Adrenal gland (tissue), 12 donors: Measurements from ENCODE around the gene ZNF554. TPM values are rescaled to one million over a fixed set of nuclear protein-coding genes. Genes with fewer than 3 reads are reported as not detected.

Source experiments
- DNase-seq, 7 donors: peaks; one replicate each; pipeline ENCODE4 v3.0.0-alpha.2; 2019 to 2020
- H3K27ac ChIP-seq, 5 donors: fragments of 200-600 bp; sonication (generic) in 4 of 5; 1 replicate in 3 of 5; 2 replicates in 2 of 5; pipeline versions ENCODE4 v1.5.1 to v1.8.0; 2016 to 2020; ENCODE audit warnings: mild to moderate bottlenecking in 1 of 5
- H3K27me3 ChIP-seq: fragments of 200-600 bp; 2 replicates; pipeline ENCODE4 v1.8.0; 2021
- H3K36me3 ChIP-seq, 2 donors: fragments of 200-600 bp; replicated peaks in 1 of 2; 1 replicate in 1 of 2; 2 replicates in 1 of 2; pipeline versions ENCODE4 v1.5.1 to v1.8.0; 2018 to 2022
- H3K4me1 ChIP-seq, 2 donors: fragments of 200-600 bp; replicated peaks in 1 of 2; 1 replicate in 1 of 2; 2 replicates in 1 of 2; pipeline versions ENCODE4 v1.5.1 to v1.8.0; 2018 to 2021
- H3K4me3 ChIP-seq, 4 donors: fragments of 200-600 bp; sonication (generic) in 3 of 4; one replicate each; pipeline ENCODE4 v1.5.1; 2016 to 2018
- H3K9me3 ChIP-seq, 3 donors: fragments of 200-600 bp; sonication (generic) in 1 of 3; replicated peaks in 1 of 3; 1 replicate in 2 of 3; 2 replicates in 1 of 3; pipeline versions ENCODE4 v1.5.1 to v1.8.0; 2016 to 2021
- CTCF ChIP-seq, 6 experiments: fragments of 450-650 bp in 4 of 6; fragments of 200-600 bp in 2 of 6; sonication (generic) in 1 of 6; IDR thresholded peaks; 1 replicate in 5 of 6; 2 replicates in 1 of 6; pipeline versions ENCODE4 v1.5.1 to v1.8.0; 2016 to 2021; ENCODE audit warnings: antibody characterized with exemption in 6 of 6, mild to moderate bottlenecking in 2 of 6, moderate library complexity in 1 of 6
- POLR2A ChIP-seq, 2 donors: fragments of 450-650 bp; IDR thresholded peaks; one replicate each; pipeline ENCODE4 v1.6.1; 2017; ENCODE audit warnings: antibody characterized with exemption in 2 of 2, mild to moderate bottlenecking in 2 of 2, moderate library complexity in 1 of 2
- WGBS, 4 donors: extraction: QIAGEN DNeasy Blood & Tissue Kit in 2 of 4; methylation state at CpG; one replicate each; pipeline versions ENCODE4 v1.1.5 to v1.1.7; 2013 to 2017; 5-methylcytosine and 5-hydroxymethylcytosine counted together
- intact Hi-C, 2 donors: fragments of 100-400 bp; cut with DNase I; formaldehyde crosslinking; loops; one replicate each; pipeline versions ENCODE4 v1.14.1 to v1.15.0; 2022 to 2023
- polyA plus RNA-seq, 3 donors: library from polyadenylated mRNA; stranded (reverse); fragments of 200-250 nt in 2 of 3; fragments of 350-450 nt in 1 of 3; fragmentation: Illumina TruSeq in 1 of 3; extraction: RNeasy Lipid Tissue Mini Kit (QIAGEN cat#74804) in 1 of 3; gene quantifications; one replicate each; pipeline ENCODE4 v1.2.3, GENCODE V29; 2013 to 2014
- total RNA-seq, 9 donors: library from RNA; depleted of rRNA in 4 of 9; stranded (reverse); fragments of >200 nt in 4 of 9; fragments of 120-200 nt in 1 of 9; fragmentation: NEBNext Ultra II Directional in 1 of 9; extraction: Animal tissue kit (Norgen Biotek cat#: 25700) in 1 of 9; gene quantifications; one replicate each; pipeline versions ENCODE4 v1.1.0 to v1.2.4, GENCODE V29; 2013 to 2023
- donor health status: healthy with polysubstance abuse.
- donor health status: Bipolar disorder and iron deficiency.
- donor health status: DM: yes; HTN: yes; CAD: no.
- donor health status: DM: no; HTN: no; CAD: no.
- donor health status: DM: no; HTN: no; CAD: no.
- donor health status: DM: yes; HTN: yes; CAD: no.

The ZNF554 gene
- total and polyA plus RNA-seq, 12 donors = 1.6 to 6.9 (median 3.9) TPM

- no peak for DNase-seq
- Histone ChIP-seq H3K27me3 (no peaks in the 10 kb centered on the region), H3K36me3 (peaks cover 0 to 15% of the 10 kb centered on the region in 2 donors), H3K4me1 (peaks cover 0 to 6% of the 10 kb centered on the region in 2 donors), H3K27ac (no peak overlapping the region), H3K9me3 (no peaks in the 10 kb centered on the region), H3K4me3 (no peak overlapping the region)
- intact Hi-C loops = no loop called here
- 80 to 97% (median 95%) methylated on average over 1 to 37 of the region's 37 CpGs for WGBS, 4 donors
- TF ChIP-seq CTCF (IDR thresholded peaks at IDR 0.05) = no peak
- no peak for TF ChIP-seq POLR2A (IDR thresholded peaks at IDR 0.05)
Measured at GRCh38 chr19:2812414-2813234, 7.0 kb upstream of the ZNF554 start.

DNA sequence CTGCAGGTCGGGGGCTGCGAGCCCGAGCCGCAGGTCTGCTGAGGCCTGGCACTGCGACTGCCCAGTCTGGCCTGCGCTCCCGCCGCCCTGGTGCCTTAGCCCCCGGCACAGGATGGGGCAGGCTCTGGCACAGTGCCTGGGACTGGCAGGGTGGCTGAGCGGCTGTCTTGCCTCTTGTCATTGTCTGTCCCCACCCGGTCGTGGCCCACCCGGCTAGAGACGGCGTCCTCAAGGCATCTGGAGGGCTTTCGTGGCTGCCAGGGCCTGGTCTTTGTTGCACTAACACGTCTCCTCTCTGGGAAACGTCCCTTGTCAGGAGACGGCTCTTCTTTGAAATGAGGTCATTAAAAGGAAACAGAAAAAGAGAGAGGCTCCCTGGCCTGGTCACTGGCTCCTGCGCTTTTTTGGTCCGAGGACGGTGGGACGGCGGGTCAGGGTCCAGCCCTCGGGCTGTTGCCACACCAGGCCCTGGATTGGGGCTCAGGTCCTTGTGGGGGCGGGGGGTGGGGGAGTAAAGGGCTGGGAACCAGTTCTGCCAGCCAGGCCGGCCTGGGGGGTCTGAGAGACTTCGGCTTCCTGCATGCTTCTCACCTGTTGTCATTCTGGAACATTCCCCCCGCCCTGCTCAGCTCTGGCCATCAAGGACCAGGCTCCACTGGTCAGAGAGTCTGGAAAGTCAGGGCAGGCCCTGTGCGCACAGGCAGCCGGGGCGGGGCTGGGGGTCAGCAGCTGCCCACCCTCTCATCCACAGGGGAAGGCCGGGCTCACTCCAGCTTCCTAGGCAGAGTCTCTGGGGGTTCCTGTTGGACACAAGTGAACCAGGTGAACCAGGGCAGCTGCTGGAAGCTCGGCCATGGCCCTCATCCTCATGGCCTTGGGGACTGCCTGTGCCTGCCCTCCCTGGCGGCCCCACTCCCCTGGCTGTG lies 6.2 kb upstream of the ZNF554 start:
- DNase-seq = no peak

DNA sequence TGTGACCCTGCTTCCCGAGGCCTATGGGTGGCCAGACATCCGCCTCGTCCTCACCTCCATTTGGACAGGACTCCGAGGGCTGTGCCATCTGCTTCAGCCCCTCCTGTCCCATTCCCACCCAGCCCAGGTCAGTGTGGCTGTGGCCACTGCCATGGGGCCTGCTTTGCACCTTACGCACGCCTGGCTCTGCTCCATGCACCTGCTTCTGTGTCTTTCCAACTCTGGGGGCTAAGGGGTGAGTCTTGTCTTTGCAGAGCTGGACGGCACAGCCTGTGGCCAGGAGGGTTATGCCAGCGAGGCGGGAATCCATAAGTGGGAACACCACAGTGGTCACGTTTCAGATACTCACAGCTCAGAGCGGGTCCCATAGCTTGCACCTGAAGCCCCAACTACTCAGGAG lies 5.2 kb upstream of the ZNF554 start:
- Histone ChIP-seq H3K9me3 (no peaks in the 10 kb centered on the region), H3K36me3 (no peaks in the 10 kb centered on the region), H3K4me1 (peaks cover 0 to 6% of the 10 kb centered on the region in 2 donors), H3K27me3 (no peaks in the 10 kb centered on the region), H3K27ac (no peak overlapping the region), H3K4me3 (no peak overlapping the region)
- intact Hi-C loops = no loop called here
- DNase-seq = no peak
- TF ChIP-seq CTCF (IDR thresholded peaks at IDR 0.05) (no peak), POLR2A (IDR thresholded peaks at IDR 0.05) (no peak)
- 95 to 97% (median 97%) methylated on average over 5 to 11 of the region's 11 CpGs for WGBS, 4 donors

More for the DNA sequence above, 6.2 kb upstream of the ZNF554 start:
- H3K4me3 ChIP-seq = no peak overlapping the region
- peaks cover 0 to 6% of the 10 kb centered on the region in 2 donors for H3K4me1 ChIP-seq
- 90 to 94% (median 93%) methylated on average over 16 to 35 of the region's 35 CpGs for WGBS, 4 donors
- no peak overlapping the region for H3K27ac ChIP-seq
- peaks cover 0 to 8% of the 10 kb centered on the region in 2 donors for H3K36me3 ChIP-seq
- TF ChIP-seq POLR2A (IDR thresholded peaks at IDR 0.05) (no peak), CTCF (IDR thresholded peaks at IDR 0.05) (no peak)
- H3K9me3 ChIP-seq = no peaks in the 10 kb centered on the region
- H3K27me3 ChIP-seq = no peaks in the 10 kb centered on the region
- intact Hi-C loops = no loop called here

DNA sequence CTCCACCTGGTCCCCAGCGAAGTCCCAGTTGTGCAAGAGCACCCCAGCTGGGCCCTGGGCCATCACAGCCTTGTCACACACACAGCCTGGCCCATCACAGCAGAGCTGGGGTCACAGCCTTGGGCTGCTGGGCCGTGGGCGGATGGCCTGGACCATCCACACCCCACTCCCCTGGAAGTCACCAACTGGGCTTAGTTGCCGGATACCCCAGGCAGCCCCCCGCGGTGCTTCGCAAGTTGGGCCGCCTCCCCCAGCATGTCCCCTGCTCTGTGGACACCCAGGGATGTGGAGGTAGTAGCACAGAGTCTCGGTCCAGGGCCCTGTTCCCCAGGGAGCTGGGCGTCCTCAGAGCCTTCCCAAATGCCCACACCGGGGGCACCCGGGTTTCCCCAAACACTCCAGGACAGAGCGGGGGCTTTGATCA lies 4.5 kb upstream of the ZNF554 start:
- peaks cover 0 to 7% of the 10 kb centered on the region in 2 donors for H3K4me1 ChIP-seq
- H3K27me3 ChIP-seq = no peaks in the 10 kb centered on the region
- H3K4me3 ChIP-seq = no peak overlapping the region
- H3K9me3 ChIP-seq = no peaks in the 10 kb centered on the region
- WGBS, 4 donors = 90 to 95% (median 92%) methylated on average over 3 to 13 of the region's 13 CpGs
- H3K36me3 ChIP-seq = no peaks in the 10 kb centered on the region
- no peak overlapping the region for H3K27ac ChIP-seq
- intact Hi-C loops = no loop called here
- no peak for TF ChIP-seq CTCF (IDR thresholded peaks at IDR 0.05)
- no peak for TF ChIP-seq POLR2A (IDR thresholded peaks at IDR 0.05)
- no peak for DNase-seq
